HEK293 (cell line): Measurements from ENCODE around the gene SLC11A2.

Experiments used
- FEZF1 ChIP-seq: fragments of 450-650 bp; formaldehyde crosslinking; IDR thresholded peaks from 2 replicates; pipeline ENCODE4 v1.5.1; 2016; ENCODE audit warnings: missing biosample characterization, missing genetic modification characterization
- HOXA7 ChIP-seq: sonication (generic); formaldehyde crosslinking; IDR thresholded peaks from 2 replicates; pipeline ENCODE4 v1.8.1; 2022; ENCODE audit warnings: missing genetic modification reagents, borderline replicate concordance
- KLF10 ChIP-seq: fragments of 450-650 bp; IDR thresholded peaks from 2 replicates; pipeline ENCODE4 v1.5.1; 2018; ENCODE audit warnings: missing biosample characterization, mild to moderate bottlenecking, missing genetic modification characterization
- PRDM1 ChIP-seq: fragments of 450-650 bp; formaldehyde crosslinking; IDR thresholded peaks from 2 replicates; pipeline ENCODE4; 2016; ENCODE audit warnings: missing biosample characterization, missing genetic modification characterization
- SP3 ChIP-seq: fragments of 450-650 bp; formaldehyde crosslinking; IDR thresholded peaks from 2 replicates; pipeline ENCODE4 v1.5.1; 2016; ENCODE audit warnings: missing biosample characterization, missing genetic modification characterization
- TRIM28 ChIP-seq: IDR thresholded peaks from 2 replicates; pipeline ENCODE4 v1.6.1; 2011; ENCODE audit warnings: low read length, control low read depth, borderline replicate concordance
- YY2 ChIP-seq: fragments of 450-650 bp; formaldehyde crosslinking; IDR thresholded peaks from 2 replicates; pipeline ENCODE4 v1.5.1; 2016; ENCODE audit warnings: missing biosample characterization, missing genetic modification characterization
- ZBTB21 ChIP-seq: fragments of 450-650 bp; formaldehyde crosslinking; IDR thresholded peaks from 2 replicates; pipeline ENCODE4 v1.5.1; 2017; ENCODE audit warnings: missing biosample characterization, missing genetic modification characterization
- ZFP41 ChIP-seq: fragments of 450-650 bp; formaldehyde crosslinking; IDR thresholded peaks from 2 replicates; pipeline ENCODE4 v1.5.1; 2016; ENCODE audit warnings: missing biosample characterization, missing genetic modification characterization, borderline replicate concordance
- ZNF10 ChIP-seq: fragments of 450-650 bp; formaldehyde crosslinking; IDR thresholded peaks from 2 replicates; pipeline ENCODE4 v1.5.1; 2017; ENCODE audit warnings: missing biosample characterization, missing genetic modification characterization
- ZNF112 ChIP-seq: fragments of 450-650 bp; formaldehyde crosslinking; IDR thresholded peaks from 2 replicates; pipeline ENCODE4 v1.5.0; 2017; ENCODE audit warnings: missing biosample characterization, missing genetic modification characterization
- ZNF2 ChIP-seq: fragments of 450-650 bp; formaldehyde crosslinking; IDR thresholded peaks from 2 replicates; pipeline ENCODE4 v1.5.1; 2016; ENCODE audit warnings: missing biosample characterization, missing genetic modification characterization
- ZNF202 ChIP-seq: fragments of 450-650 bp; formaldehyde crosslinking; IDR thresholded peaks from 2 replicates; pipeline ENCODE4 v1.5.1; 2016; ENCODE audit warnings: missing biosample characterization, missing genetic modification characterization, borderline replicate concordance
- ZNF239 ChIP-seq: fragments of 450-650 bp; formaldehyde crosslinking; IDR thresholded peaks from 2 replicates; pipeline ENCODE4 v1.5.1; 2016; ENCODE audit warnings: missing biosample characterization, missing genetic modification characterization
- ZNF274 ChIP-seq, 2 experiments: fragments of 200-500 bp in 1 of 2; fragments of 450-650 bp in 1 of 2; sonication (Bioruptor generic) in 1 of 2; formaldehyde crosslinking in 1 of 2; IDR thresholded peaks; 2 replicates each; pipeline versions ENCODE4 v1.5.1 to v1.6.1; 2014 to 2016; ENCODE audit warnings: borderline replicate concordance in 1 of 2, inconsistent platforms in 1 of 2, low read length in 1 of 2, missing biosample characterization in 1 of 2, missing genetic modification characterization in 1 of 2
- ZNF335 ChIP-seq: fragments of 450-650 bp; formaldehyde crosslinking; conservative IDR thresholded peaks from 2 replicates; pipeline ENCODE4 v1.5.1; 2016; ENCODE audit warnings: missing biosample characterization, missing genetic modification characterization
- ZNF394 ChIP-seq: fragments of 450-650 bp; formaldehyde crosslinking; IDR thresholded peaks from 2 replicates; pipeline ENCODE4 v1.5.1; 2016; ENCODE audit warnings: missing biosample characterization, missing genetic modification characterization, mild to moderate bottlenecking, moderate library complexity, borderline replicate concordance
- ZNF600 ChIP-seq: fragments of 450-650 bp; formaldehyde crosslinking; IDR thresholded peaks from 2 replicates; pipeline ENCODE4 v1.5.1; 2016; ENCODE audit warnings: missing biosample characterization, missing genetic modification characterization
- ZNF654 ChIP-seq: fragments of 450-650 bp; formaldehyde crosslinking; IDR thresholded peaks from 2 replicates; pipeline ENCODE4 v1.5.1; 2016; ENCODE audit warnings: low read depth, missing biosample characterization, missing genetic modification characterization
- ZNF660 ChIP-seq: fragments of 450-650 bp; IDR thresholded peaks from 2 replicates; pipeline ENCODE4 v1.5.1; 2018; ENCODE audit warnings: missing biosample characterization, mild to moderate bottlenecking, missing genetic modification characterization
- ZSCAN30 ChIP-seq: fragments of 450-650 bp; IDR thresholded peaks from 2 replicates; pipeline ENCODE4 v1.5.1; 2018; ENCODE audit warnings: missing biosample characterization, mild to moderate bottlenecking, missing genetic modification characterization, moderate library complexity
- TF ChIP-seq, protein P1 (sequence below): fragments of 450-650 bp; formaldehyde crosslinking; IDR thresholded peaks from 2 replicates; pipeline ENCODE4 v1.5.1; 2017; ENCODE audit warnings: missing biosample characterization, missing genetic modification characterization
- TF ChIP-seq, protein P2 (sequence below): fragments of 450-650 bp; formaldehyde crosslinking; IDR thresholded peaks from 2 replicates; pipeline ENCODE4 v1.5.1; 2017; ENCODE audit warnings: missing biosample characterization, missing genetic modification characterization
- TF ChIP-seq, protein P3 (sequence below): fragments of 450-650 bp; formaldehyde crosslinking; IDR thresholded peaks from 2 replicates; pipeline ENCODE4 v1.5.1; 2016; ENCODE audit warnings: missing biosample characterization, missing genetic modification characterization
- TF ChIP-seq, protein P4 (sequence below): fragments of 450-650 bp; formaldehyde crosslinking; IDR thresholded peaks from 2 replicates; pipeline ENCODE4 v1.5.1; 2016; ENCODE audit warnings: missing biosample characterization, missing genetic modification characterization
- TF ChIP-seq, protein P5 (sequence below): fragments of 450-650 bp; IDR thresholded peaks from 2 replicates; pipeline ENCODE4 v1.5.1; 2018; ENCODE audit warnings: missing biosample characterization, mild to moderate bottlenecking, missing genetic modification characterization
- TF ChIP-seq, protein P6 (sequence below): fragments of 450-650 bp; IDR thresholded peaks from 2 replicates; pipeline ENCODE4 v1.5.1; 2018; ENCODE audit warnings: missing biosample characterization, missing genetic modification characterization
- TF ChIP-seq, protein P7 (sequence below): fragments of 450-650 bp; formaldehyde crosslinking; IDR thresholded peaks from 2 replicates; pipeline ENCODE4 v1.5.1; 2017; ENCODE audit warnings: missing biosample characterization, missing genetic modification characterization

The SLC11A2 gene

DNA sequence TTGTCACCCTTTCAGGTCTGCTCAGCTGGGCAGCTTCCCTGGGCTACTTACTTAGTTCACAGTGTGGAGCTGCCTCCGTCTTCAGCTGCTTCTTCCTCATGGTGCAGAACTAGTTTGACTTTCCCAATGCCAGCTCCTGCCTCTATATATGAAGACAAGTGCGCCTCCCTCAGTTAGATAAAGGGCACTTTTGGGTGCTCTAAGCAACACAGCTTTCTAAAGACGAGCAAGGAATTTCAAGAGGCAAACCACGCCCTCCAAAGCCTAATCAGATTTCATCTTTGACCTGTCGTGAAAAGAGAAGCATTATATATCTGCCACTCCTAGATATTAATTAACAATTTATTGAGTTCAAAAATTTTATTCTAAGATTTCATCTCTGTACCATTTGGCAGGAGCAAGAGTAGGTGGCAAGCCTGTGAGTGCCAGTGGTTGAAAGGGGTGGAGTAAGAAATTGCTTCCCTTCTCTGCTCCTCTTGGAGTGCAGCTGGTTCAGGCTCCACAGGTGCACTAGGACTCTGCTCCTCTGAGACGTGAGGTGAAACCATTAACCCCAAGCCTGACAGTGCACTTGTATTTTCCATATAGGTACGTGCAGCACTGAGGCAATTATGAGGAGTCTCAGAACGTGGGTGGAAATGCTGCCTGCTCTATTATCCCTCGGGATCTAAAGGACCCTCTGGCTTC is 2.1 kb upstream of the SLC11A2 start (continued):
- TF ChIP-seq, protein P1, sequence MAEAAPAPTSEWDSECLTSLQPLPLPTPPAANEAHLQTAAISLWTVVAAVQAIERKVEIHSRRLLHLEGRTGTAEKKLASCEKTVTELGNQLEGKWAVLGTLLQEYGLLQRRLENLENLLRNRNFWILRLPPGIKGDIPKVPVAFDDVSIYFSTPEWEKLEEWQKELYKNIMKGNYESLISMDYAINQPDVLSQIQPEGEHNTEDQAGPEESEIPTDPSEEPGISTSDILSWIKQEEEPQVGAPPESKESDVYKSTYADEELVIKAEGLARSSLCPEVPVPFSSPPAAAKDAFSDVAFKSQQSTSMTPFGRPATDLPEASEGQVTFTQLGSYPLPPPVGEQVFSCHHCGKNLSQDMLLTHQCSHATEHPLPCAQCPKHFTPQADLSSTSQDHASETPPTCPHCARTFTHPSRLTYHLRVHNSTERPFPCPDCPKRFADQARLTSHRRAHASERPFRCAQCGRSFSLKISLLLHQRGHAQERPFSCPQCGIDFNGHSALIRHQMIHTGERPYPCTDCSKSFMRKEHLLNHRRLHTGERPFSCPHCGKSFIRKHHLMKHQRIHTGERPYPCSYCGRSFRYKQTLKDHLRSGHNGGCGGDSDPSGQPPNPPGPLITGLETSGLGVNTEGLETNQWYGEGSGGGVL, result no peak
- no peak for TF ChIP-seq FEZF1 (tag by site-specific recombination)
- TF ChIP-seq ZNF600 (tag by site-specific recombination), result peak; percentile 98
- TF ChIP-seq, protein P2, sequence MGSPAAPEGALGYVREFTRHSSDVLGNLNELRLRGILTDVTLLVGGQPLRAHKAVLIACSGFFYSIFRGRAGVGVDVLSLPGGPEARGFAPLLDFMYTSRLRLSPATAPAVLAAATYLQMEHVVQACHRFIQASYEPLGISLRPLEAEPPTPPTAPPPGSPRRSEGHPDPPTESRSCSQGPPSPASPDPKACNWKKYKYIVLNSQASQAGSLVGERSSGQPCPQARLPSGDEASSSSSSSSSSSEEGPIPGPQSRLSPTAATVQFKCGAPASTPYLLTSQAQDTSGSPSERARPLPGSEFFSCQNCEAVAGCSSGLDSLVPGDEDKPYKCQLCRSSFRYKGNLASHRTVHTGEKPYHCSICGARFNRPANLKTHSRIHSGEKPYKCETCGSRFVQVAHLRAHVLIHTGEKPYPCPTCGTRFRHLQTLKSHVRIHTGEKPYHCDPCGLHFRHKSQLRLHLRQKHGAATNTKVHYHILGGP, result no peak
- TF ChIP-seq ZBTB21 (tag by site-specific recombination), result no peak
- TF ChIP-seq, protein P3, sequence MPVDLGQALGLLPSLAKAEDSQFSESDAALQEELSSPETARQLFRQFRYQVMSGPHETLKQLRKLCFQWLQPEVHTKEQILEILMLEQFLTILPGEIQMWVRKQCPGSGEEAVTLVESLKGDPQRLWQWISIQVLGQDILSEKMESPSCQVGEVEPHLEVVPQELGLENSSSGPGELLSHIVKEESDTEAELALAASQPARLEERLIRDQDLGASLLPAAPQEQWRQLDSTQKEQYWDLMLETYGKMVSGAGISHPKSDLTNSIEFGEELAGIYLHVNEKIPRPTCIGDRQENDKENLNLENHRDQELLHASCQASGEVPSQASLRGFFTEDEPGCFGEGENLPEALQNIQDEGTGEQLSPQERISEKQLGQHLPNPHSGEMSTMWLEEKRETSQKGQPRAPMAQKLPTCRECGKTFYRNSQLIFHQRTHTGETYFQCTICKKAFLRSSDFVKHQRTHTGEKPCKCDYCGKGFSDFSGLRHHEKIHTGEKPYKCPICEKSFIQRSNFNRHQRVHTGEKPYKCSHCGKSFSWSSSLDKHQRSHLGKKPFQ (tag by site-specific recombination), result no peak
- TF ChIP-seq ZNF660, result 0 out of 2 replicates have a peak, but pooled peaks have one; percentile 35
- TF ChIP-seq ZNF654 (tag by site-specific recombination), result peak; percentile 71
- 0 out of 2 replicates have a peak, but pooled peaks have one; percentile 38 for TF ChIP-seq ZNF2 (tag by site-specific recombination)
- TF ChIP-seq ZNF274 (IDR thresholded peaks at IDR 0.05; ENCODE audit: low read length), result no peak
- no peak for TF ChIP-seq ZNF274 (tag by site-specific recombination; IDR thresholded peaks at IDR 0.05; ENCODE audit: borderline replicate concordance)
- TF ChIP-seq, protein P4, sequence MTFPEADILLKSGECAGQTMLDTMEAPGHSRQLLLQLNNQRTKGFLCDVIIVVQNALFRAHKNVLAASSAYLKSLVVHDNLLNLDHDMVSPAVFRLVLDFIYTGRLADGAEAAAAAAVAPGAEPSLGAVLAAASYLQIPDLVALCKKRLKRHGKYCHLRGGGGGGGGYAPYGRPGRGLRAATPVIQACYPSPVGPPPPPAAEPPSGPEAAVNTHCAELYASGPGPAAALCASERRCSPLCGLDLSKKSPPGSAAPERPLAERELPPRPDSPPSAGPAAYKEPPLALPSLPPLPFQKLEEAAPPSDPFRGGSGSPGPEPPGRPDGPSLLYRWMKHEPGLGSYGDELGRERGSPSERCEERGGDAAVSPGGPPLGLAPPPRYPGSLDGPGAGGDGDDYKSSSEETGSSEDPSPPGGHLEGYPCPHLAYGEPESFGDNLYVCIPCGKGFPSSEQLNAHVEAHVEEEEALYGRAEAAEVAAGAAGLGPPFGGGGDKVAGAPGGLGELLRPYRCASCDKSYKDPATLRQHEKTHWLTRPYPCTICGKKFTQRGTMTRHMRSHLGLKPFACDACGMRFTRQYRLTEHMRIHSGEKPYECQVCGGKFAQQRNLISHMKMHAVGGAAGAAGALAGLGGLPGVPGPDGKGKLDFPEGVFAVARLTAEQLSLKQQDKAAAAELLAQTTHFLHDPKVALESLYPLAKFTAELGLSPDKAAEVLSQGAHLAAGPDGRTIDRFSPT (tag by site-specific recombination), result no peak
- TF ChIP-seq ZSCAN30 (tag by site-specific recombination), result peak; percentile 24; the same call in 1 of the 2 replicates
- 0 out of 2 replicates have a peak, but pooled peaks have one; percentile 3 for TF ChIP-seq PRDM1 (tag by site-specific recombination)
- no peak for TF ChIP-seq YY2
- peak; percentile 41; the same call in 1 of the 2 replicates for TF ChIP-seq ZNF10
- no peak for TF ChIP-seq HOXA7 (CRISPR knock-in tag)
- TF ChIP-seq ZNF335 (tag by site-specific recombination), result no peak
- peak; percentile 20; the same call in 1 of the 2 replicates for TF ChIP-seq SP3 (tag by site-specific recombination)
- TF ChIP-seq ZNF112 (tag by site-specific recombination), result no peak
- no peak for TF ChIP-seq KLF10 (tag by site-specific recombination)
- TF ChIP-seq, protein P5, sequence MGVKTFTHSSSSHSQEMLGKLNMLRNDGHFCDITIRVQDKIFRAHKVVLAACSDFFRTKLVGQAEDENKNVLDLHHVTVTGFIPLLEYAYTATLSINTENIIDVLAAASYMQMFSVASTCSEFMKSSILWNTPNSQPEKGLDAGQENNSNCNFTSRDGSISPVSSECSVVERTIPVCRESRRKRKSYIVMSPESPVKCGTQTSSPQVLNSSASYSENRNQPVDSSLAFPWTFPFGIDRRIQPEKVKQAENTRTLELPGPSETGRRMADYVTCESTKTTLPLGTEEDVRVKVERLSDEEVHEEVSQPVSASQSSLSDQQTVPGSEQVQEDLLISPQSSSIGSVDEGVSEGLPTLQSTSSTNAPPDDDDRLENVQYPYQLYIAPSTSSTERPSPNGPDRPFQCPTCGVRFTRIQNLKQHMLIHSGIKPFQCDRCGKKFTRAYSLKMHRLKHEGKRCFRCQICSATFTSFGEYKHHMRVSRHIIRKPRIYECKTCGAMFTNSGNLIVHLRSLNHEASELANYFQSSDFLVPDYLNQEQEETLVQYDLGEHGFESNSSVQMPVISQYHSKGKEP (tag by site-specific recombination), result no peak
- TF ChIP-seq ZNF239 (tag by site-specific recombination), result no peak
- no peak for TF ChIP-seq ZFP41 (tag by site-specific recombination)
- peak; percentile 53; the same call in 1 of the 2 replicates for TF ChIP-seq ZNF394 (tag by site-specific recombination)
- TF ChIP-seq, protein P6, sequence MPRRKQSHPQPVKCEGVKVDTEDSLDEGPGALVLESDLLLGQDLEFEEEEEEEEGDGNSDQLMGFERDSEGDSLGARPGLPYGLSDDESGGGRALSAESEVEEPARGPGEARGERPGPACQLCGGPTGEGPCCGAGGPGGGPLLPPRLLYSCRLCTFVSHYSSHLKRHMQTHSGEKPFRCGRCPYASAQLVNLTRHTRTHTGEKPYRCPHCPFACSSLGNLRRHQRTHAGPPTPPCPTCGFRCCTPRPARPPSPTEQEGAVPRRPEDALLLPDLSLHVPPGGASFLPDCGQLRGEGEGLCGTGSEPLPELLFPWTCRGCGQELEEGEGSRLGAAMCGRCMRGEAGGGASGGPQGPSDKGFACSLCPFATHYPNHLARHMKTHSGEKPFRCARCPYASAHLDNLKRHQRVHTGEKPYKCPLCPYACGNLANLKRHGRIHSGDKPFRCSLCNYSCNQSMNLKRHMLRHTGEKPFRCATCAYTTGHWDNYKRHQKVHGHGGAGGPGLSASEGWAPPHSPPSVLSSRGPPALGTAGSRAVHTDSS (tag by site-specific recombination), result peak; percentile 50; the same call in 1 of the 2 replicates
- TF ChIP-seq TRIM28, result no peak
- TF ChIP-seq ZNF202, result no peak
- TF ChIP-seq, protein P7, sequence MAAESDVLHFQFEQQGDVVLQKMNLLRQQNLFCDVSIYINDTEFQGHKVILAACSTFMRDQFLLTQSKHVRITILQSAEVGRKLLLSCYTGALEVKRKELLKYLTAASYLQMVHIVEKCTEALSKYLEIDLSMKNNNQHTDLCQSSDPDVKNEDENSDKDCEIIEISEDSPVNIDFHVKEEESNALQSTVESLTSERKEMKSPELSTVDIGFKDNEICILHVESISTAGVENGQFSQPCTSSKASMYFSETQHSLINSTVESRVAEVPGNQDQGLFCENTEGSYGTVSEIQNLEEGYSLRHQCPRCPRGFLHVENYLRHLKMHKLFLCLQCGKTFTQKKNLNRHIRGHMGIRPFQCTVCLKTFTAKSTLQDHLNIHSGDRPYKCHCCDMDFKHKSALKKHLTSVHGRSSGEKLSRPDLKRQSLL (tag by site-specific recombination), result no peak
